Measurements from ENCODE around the gene SLC2A10. TPM values are rescaled to one million over a fixed set of nuclear protein-coding genes. Genes with fewer than 3 reads are reported as not detected.

Gene SLC2A10
- total RNA-seq, 1 donor, result 44.2 TPM

GRCh38 chr20:46670585-46671584, 38.6 kb upstream of the SLC2A10 start:
- H3K27me3 ChIP-seq (ENCODE audit: insufficient read depth, low read length), result no peaks in the 10 kb centered on the region
- no peak overlapping the region for H3K4me3 ChIP-seq (ENCODE audit: insufficient read depth, low read length)
- H3K4me1 ChIP-seq (ENCODE audit: insufficient read depth, low read length), result no peaks in the 10 kb centered on the region
- H3K36me3 ChIP-seq (ENCODE audit: insufficient read depth, low read length), result no peaks in the 10 kb centered on the region
- H3K9me3 ChIP-seq (ENCODE audit: low read depth, low read length), result no peaks in the 10 kb centered on the region
- H3K4me2 ChIP-seq (ENCODE audit: insufficient read depth, low read length), result no peak overlapping the region
- no peak for TF ChIP-seq CTCF (IDR thresholded peaks at IDR 0.05; ENCODE audit: extremely low read depth, low read depth, low read length)
- H3K27ac ChIP-seq (ENCODE audit: low read depth, low read length), result no peak overlapping the region
- DNase-seq (ENCODE audit: insufficient read length, low spot score, missing footprints), result no peak
- no peaks in the 10 kb centered on the region for H3K79me2 ChIP-seq (ENCODE audit: insufficient read depth, low read length)
- no peak overlapping the region for H2AFZ ChIP-seq (ENCODE audit: low read length)
- no peaks in the 10 kb centered on the region for H4K20me1 ChIP-seq (ENCODE audit: insufficient read depth, low read length)

GRCh38 chr20:46671866-46672542, 37.4 kb upstream of the SLC2A10 start:
- H3K36me3 ChIP-seq (ENCODE audit: insufficient read depth, low read length), result no peaks in the 10 kb centered on the region
- TF ChIP-seq CTCF (IDR thresholded peaks at IDR 0.05; ENCODE audit: extremely low read depth, low read depth, low read length), result no peak
- no peaks in the 10 kb centered on the region for H3K9me3 ChIP-seq (ENCODE audit: low read depth, low read length)
- H3K27ac ChIP-seq (ENCODE audit: low read depth, low read length), result no peak overlapping the region
- H3K4me2 ChIP-seq (ENCODE audit: insufficient read depth, low read length), result no peak overlapping the region
- no peaks in the 10 kb centered on the region for H3K27me3 ChIP-seq (ENCODE audit: insufficient read depth, low read length)
- H2AFZ ChIP-seq (ENCODE audit: low read length), result no peak overlapping the region
- H3K4me1 ChIP-seq (ENCODE audit: insufficient read depth, low read length), result no peaks in the 10 kb centered on the region
- H4K20me1 ChIP-seq (ENCODE audit: insufficient read depth, low read length), result no peaks in the 10 kb centered on the region
- no peak overlapping the region for H3K4me3 ChIP-seq (ENCODE audit: insufficient read depth, low read length)
- no peaks in the 10 kb centered on the region for H3K79me2 ChIP-seq (ENCODE audit: insufficient read depth, low read length)
- DNase-seq (ENCODE audit: insufficient read length, low spot score, missing footprints), result no peak

- peak; percentile 14 for DNase-seq (ENCODE audit: insufficient read length, low spot score, missing footprints)
- Histone ChIP-seq H3K27me3 (ENCODE audit: insufficient read depth, low read length) (no peaks in the 10 kb centered on the region), H3K4me3 (ENCODE audit: insufficient read depth, low read length) (no peak overlapping the region), H3K36me3 (ENCODE audit: insufficient read depth, low read length) (no peaks in the 10 kb centered on the region), H2AFZ (ENCODE audit: low read length) (no peak overlapping the region), H4K20me1 (ENCODE audit: insufficient read depth, low read length) (no peaks in the 10 kb centered on the region), H3K9me3 (ENCODE audit: low read depth, low read length) (no peaks in the 10 kb centered on the region), H3K4me1 (ENCODE audit: insufficient read depth, low read length) (no peaks in the 10 kb centered on the region), H3K4me2 (ENCODE audit: insufficient read depth, low read length) (no peak overlapping the region), H3K79me2 (ENCODE audit: insufficient read depth, low read length) (no peaks in the 10 kb centered on the region), H3K27ac (ENCODE audit: low read depth, low read length) (no peak overlapping the region)
- TF ChIP-seq CTCF (IDR thresholded peaks at IDR 0.05; ENCODE audit: extremely low read depth, low read depth, low read length), result no peak
Observed at GRCh38 chr20:46672543-46673148, 36.8 kb upstream of the SLC2A10 start.
